Testis (tissue), 2 donors: ENCODE data around the gene WDR37.

Source experiments
- POLR2A ChIP-seq: fragments of 450-650 bp; IDR thresholded peaks from one replicate; pipeline ENCODE4 v1.6.1; 2017; ENCODE audit warnings: antibody characterized with exemption, mild to moderate bottlenecking, moderate library complexity
- TF ChIP-seq, protein P1 (sequence below), 3 experiments: fragments of 450-650 bp in 2 of 3; fragments of 200-600 bp in 1 of 3; sonication (generic) in 1 of 3; IDR thresholded peaks; one replicate each; pipeline ENCODE4 v1.5.1; 2016 to 2019; ENCODE audit warnings: antibody characterized with exemption in 3 of 3, mild to moderate bottlenecking in 2 of 3, moderate library complexity in 1 of 3

DNA sequence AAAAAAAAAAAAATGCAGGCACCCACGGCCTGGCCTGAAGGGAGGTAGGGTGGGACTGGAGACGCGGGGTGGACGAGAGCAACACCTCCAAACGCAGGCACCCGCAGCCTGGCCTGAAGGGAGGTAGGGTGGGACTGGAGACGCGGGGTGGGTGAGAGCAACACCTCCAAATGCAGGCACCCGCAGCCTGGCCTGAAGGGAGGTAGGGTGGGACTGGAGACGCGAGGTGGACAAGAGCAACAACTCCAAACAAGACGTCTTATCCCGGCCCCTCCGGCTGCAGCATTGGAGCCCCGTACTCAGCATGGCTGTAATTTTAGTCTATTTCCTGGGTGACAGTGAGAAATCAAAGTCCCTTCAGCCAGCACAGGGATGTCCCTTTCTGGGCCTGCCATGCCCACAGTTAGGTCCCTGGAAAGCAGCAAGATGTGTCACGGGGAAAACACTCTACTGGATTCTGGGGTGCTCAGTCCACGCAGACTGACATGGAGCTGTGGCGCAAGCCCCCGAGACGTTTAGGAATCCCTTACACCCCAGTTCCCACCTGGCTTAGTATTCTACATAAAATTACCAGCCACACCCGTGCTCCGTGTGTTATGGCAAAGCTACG is 119.9 kb downstream of the WDR37 start:
- TF ChIP-seq, protein P1, sequence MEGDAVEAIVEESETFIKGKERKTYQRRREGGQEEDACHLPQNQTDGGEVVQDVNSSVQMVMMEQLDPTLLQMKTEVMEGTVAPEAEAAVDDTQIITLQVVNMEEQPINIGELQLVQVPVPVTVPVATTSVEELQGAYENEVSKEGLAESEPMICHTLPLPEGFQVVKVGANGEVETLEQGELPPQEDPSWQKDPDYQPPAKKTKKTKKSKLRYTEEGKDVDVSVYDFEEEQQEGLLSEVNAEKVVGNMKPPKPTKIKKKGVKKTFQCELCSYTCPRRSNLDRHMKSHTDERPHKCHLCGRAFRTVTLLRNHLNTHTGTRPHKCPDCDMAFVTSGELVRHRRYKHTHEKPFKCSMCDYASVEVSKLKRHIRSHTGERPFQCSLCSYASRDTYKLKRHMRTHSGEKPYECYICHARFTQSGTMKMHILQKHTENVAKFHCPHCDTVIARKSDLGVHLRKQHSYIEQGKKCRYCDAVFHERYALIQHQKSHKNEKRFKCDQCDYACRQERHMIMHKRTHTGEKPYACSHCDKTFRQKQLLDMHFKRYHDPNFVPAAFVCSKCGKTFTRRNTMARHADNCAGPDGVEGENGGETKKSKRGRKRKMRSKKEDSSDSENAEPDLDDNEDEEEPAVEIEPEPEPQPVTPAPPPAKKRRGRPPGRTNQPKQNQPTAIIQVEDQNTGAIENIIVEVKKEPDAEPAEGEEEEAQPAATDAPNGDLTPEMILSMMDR (IDR thresholded peaks at IDR 0.05) = no peak
- no peak for TF ChIP-seq POLR2A
